CD4-positive, alpha-beta memory T cell (primary cell): Measurements from ENCODE around the gene FOXJ3. TPM values are rescaled to one million over a fixed set of nuclear protein-coding genes. Genes with fewer than 3 reads are reported as not detected.

Source experiments
- CTCF ChIA-PET: fragments of 350-600 bp; sonication (Branson Sonifier 250); formaldehyde crosslinking; loops from one replicate; lab custom pipeline; 2021; ENCODE audit warnings: inconsistent platforms; ENCODE audit not compliant: partially characterized antibody; lab: Charles Lee
- POLR2A ChIA-PET: fragments of 350-600 bp; sonication (Branson Sonifier 250); formaldehyde crosslinking; loops from one replicate; lab custom pipeline; 2021; ENCODE audit not compliant: partially characterized antibody; lab: Charles Lee
- DNase-seq, 5 donors: peaks; one replicate each; pipeline versions ENCODE4 v3.0.0 to v3.0.0-alpha.2; 2020 to 2022; ENCODE audit warnings: mixed read lengths in 1 of 5
- H3K27ac ChIP-seq: one replicate; pipeline ENCODE4 v1.7.0; 2013; ENCODE audit warnings: low read depth, low read length
- H3K27me3 ChIP-seq: 2 replicates; pipeline ENCODE4 v1.7.0; 2013; ENCODE audit warnings: mild to moderate bottlenecking, low read length, moderate library complexity; ENCODE audit not compliant: insufficient read depth
- H3K36me3 ChIP-seq: 2 replicates; pipeline ENCODE4 v1.7.0; 2013; ENCODE audit warnings: mild to moderate bottlenecking, low read length, moderate library complexity; ENCODE audit not compliant: insufficient read depth
- H3K4me1 ChIP-seq: 2 replicates; pipeline ENCODE4 v1.7.0; 2013; ENCODE audit warnings: mild to moderate bottlenecking, low read length, moderate library complexity; ENCODE audit not compliant: insufficient read depth
- H3K4me3 ChIP-seq, 2 donors: one replicate each; pipeline ENCODE4 v1.7.0; 2013; ENCODE audit warnings: low read length in 2 of 2, mild to moderate bottlenecking in 1 of 2
- H3K9me3 ChIP-seq, 2 donors: one replicate each; pipeline ENCODE4 v1.7.0; 2013; ENCODE audit warnings: low read length in 2 of 2, control low read depth in 1 of 2; ENCODE audit not compliant: control insufficient read depth in 1 of 2
- H3K27ac Mint-ChIP-seq, 7 donors: one replicate each; pipeline ENCODE4 v1.8.0; 2020 to 2021; ENCODE audit warnings: mixed read lengths in 7 of 7, mild to moderate bottlenecking in 6 of 7, inconsistent platforms in 3 of 7, moderate library complexity in 3 of 7
- H3K27me3 Mint-ChIP-seq, 2 donors: one replicate each; pipeline ENCODE4 v1.8.0; 2020 to 2021; ENCODE audit warnings: mixed read lengths in 2 of 2
- H3K36me3 Mint-ChIP-seq, 2 donors: one replicate each; pipeline ENCODE4 v1.8.0; 2020 to 2021; ENCODE audit warnings: mixed read lengths in 2 of 2, inconsistent platforms in 1 of 2, mild to moderate bottlenecking in 1 of 2
- H3K4me1 Mint-ChIP-seq, 4 donors: one replicate each; pipeline ENCODE4 v1.8.0; 2020 to 2021; ENCODE audit warnings: mixed read lengths in 4 of 4, mild to moderate bottlenecking in 1 of 4
- H3K4me3 Mint-ChIP-seq, 8 donors: one replicate each; pipeline ENCODE4 v1.8.0; 2020 to 2021; ENCODE audit warnings: mixed read lengths in 8 of 8, mild to moderate bottlenecking in 7 of 8, moderate library complexity in 6 of 8, inconsistent platforms in 3 of 8
- H3K9me3 Mint-ChIP-seq, 8 donors: one replicate each; pipeline ENCODE4 v1.8.0; 2020 to 2021; ENCODE audit warnings: mixed read lengths in 8 of 8, mild to moderate bottlenecking in 5 of 8, inconsistent platforms in 3 of 8, moderate library complexity in 1 of 8
- intact Hi-C: fragments of 100-400 bp; cut with micrococcal nuclease; formaldehyde crosslinking; loops from one replicate; pipeline ENCODE4 v1.15.1; 2023
- polyA plus RNA-seq, 2 donors: library from polyadenylated mRNA; unstranded; fragments of 300-500 nt; fragmentation: Illumina TruSeq; gene quantifications; one replicate each; pipeline ENCODE4 v1.2.3, GENCODE V29; 2021
- total RNA-seq, 2 experiments: library from RNA; stranded (reverse); gene quantifications; one replicate each; pipeline ENCODE4 v1.2.3, GENCODE V29; 2021

FOXJ3 gene
- total and polyA plus RNA-seq, 4 experiments from 2014 or later = 23.7 to 102 (median 72.0) TPM

GRCh38 chr1:42143896-42144710 is 190.9 kb downstream of the FOXJ3 start:
- Histone ChIP-seq H3K4me1 (no peaks in the 10 kb centered on the region), H3K27me3 (peaks cover 7% of the 10 kb centered on the region), H3K9me3 (no peaks in the 10 kb centered on the region), H3K36me3 (no peaks in the 10 kb centered on the region), H3K27ac (no peak overlapping the region), H3K4me3 (no peak overlapping the region)
- Mint-ChIP-seq H3K36me3 (no peaks in the 10 kb centered on the region), H3K27ac (no peak overlapping the region), H3K27me3 (peaks cover 10 to 14% of the 10 kb centered on the region in 2 donors), H3K9me3 (no peaks in the 10 kb centered on the region), H3K4me3 (no peak overlapping the region), H3K4me1 (peaks cover 2 to 7% (median 3%) of the 10 kb centered on the region in 4 donors)
- intact Hi-C loops = loop anchor here (10.0 kb wide), 1 partner anchor 771 kb away; no protein-coding TSS in a partner anchor
- DNase-seq = no peak
- ChIA-PET POLR2A (no interaction called here), CTCF (interaction anchor here (1.0 to 1.5 kb wide), 2 partner anchors 18 to 30 kb away, joined by 3 read pairs; no protein-coding TSS in a partner anchor)

DNA sequence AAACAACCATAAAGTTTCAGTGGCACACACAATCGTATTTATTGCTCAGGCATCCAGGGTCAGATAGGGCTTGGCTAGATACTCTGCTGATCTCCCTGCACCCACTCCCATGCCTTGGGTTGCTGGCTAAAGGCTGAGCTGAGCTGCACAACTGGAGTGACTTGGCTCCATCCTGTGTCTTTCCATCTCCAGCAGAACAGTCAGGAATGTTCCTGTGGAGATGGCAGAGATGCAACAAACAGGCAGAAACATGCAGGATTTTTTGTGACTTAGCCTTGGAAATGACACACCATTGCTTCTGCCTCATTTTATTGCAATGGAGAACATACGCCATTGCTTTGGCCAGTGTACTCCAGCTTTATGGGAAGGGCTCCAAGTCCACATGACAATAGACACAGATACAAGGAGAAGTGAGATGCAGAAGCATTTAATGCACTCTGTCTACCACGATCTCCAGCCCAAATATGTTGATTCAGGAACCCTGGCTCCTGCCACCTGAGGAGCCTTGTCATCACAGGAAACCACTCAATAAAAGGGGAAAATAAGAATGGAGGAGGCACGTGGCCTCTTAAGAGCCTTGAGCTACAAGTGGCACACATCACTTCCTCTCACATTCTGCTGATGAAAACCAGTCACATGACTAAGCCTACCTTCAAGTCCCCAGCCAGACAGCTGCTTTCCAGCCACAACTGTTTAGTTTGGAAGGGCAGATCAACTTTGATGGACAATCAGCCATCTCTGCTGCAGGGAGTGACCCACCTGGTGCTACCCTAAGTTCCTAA is 191.9 kb downstream of the FOXJ3 start:
- ChIA-PET CTCF (interaction anchor here (1.5 to 2.4 kb wide), 2 partner anchors 17 to 31 kb away, joined by 3 to 6 read pairs; no protein-coding TSS in a partner anchor), POLR2A (no interaction called here)
- no peaks in the 10 kb centered on the region for H3K36me3 ChIP-seq
- intact Hi-C loops = loop anchor here (10.0 kb wide), 1 partner anchor 772 kb away; no protein-coding TSS in a partner anchor
- H3K4me1 Mint-ChIP-seq = peaks cover 2 to 7% (median 3%) of the 10 kb centered on the region in 4 donors
- H3K4me3 ChIP-seq = no peak overlapping the region
- peaks cover 7% of the 10 kb centered on the region for H3K27me3 ChIP-seq
- peaks cover 11 to 14% of the 10 kb centered on the region in 2 donors for H3K27me3 Mint-ChIP-seq
- no peak for DNase-seq
- no peak overlapping the region for H3K27ac ChIP-seq
- no peaks in the 10 kb centered on the region for H3K9me3 Mint-ChIP-seq
- no peaks in the 10 kb centered on the region for H3K4me1 ChIP-seq
- peak overlapping the region in 1 of 8 donors; percentile 41 for H3K4me3 Mint-ChIP-seq
- no peaks in the 10 kb centered on the region for H3K36me3 Mint-ChIP-seq
- H3K27ac Mint-ChIP-seq = no peak overlapping the region
- H3K9me3 ChIP-seq = no peaks in the 10 kb centered on the region

DNA sequence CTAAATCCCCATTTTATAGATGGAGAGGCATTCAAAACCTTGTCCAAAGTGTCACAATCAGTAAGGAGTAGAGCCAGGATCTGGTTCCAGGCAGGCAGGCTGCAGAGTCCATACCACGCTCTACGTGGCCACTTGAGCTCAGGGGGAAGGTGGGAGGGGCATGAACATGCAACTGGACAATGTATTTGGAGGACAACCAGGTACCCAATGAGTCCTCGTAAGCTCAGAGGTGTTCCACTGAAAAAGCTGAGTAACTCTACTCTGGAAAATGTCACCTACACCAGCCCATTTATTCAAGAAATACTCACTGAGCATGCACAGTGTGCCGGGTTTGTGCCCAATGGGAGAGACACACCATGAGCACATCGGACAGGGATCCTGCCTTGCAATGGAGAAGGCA is 193.1 kb downstream of the FOXJ3 start:
- H3K27me3 ChIP-seq = peaks cover 7% of the 10 kb centered on the region
- Mint-ChIP-seq H3K27me3 (peaks cover 11 to 14% of the 10 kb centered on the region in 2 donors), H3K36me3 (no peaks in the 10 kb centered on the region), H3K27ac (peak overlapping the region in 1 of 7 donors; percentile 80), H3K9me3 (no peaks in the 10 kb centered on the region), H3K4me1 (peaks cover 2 to 7% (median 3%) of the 10 kb centered on the region in 4 donors), H3K4me3 (no peak overlapping the region)
- no peaks in the 10 kb centered on the region for H3K36me3 ChIP-seq
- no peak overlapping the region for H3K27ac ChIP-seq
- ChIA-PET POLR2A (no interaction called here), CTCF (interaction anchor here (2.4 kb wide), 1 partner anchor 32 kb away, joined by 6 read pairs; no protein-coding TSS in a partner anchor)
- no peaks in the 10 kb centered on the region for H3K9me3 ChIP-seq
- no peak for DNase-seq
- intact Hi-C loops = loop anchor here (10.0 kb wide), 1 partner anchor 773 kb away; no protein-coding TSS in a partner anchor
- no peak overlapping the region for H3K4me3 ChIP-seq
- H3K4me1 ChIP-seq = no peaks in the 10 kb centered on the region

GRCh38 chr1:42140191-42140590 is 194.8 kb downstream of the FOXJ3 start:
- intact Hi-C loops = loop anchor here (10.0 kb wide), 1 partner anchor 775 kb away; no protein-coding TSS in a partner anchor
- H3K4me1 ChIP-seq = no peaks in the 10 kb centered on the region
- CTCF ChIA-PET = no interaction called here
- no peak for DNase-seq
- peaks cover 11 to 17% of the 10 kb centered on the region in 2 donors for H3K27me3 Mint-ChIP-seq
- POLR2A ChIA-PET = no interaction called here
- H3K36me3 ChIP-seq = no peaks in the 10 kb centered on the region
- no peaks in the 10 kb centered on the region for H3K9me3 ChIP-seq
- H3K4me1 Mint-ChIP-seq = peaks cover 2 to 7% (median 3%) of the 10 kb centered on the region in 4 donors
- H3K27ac Mint-ChIP-seq = no peak overlapping the region
- H3K27ac ChIP-seq = no peak overlapping the region
- no peaks in the 10 kb centered on the region for H3K9me3 Mint-ChIP-seq
- peaks cover 7% of the 10 kb centered on the region for H3K27me3 ChIP-seq
- H3K36me3 Mint-ChIP-seq = no peaks in the 10 kb centered on the region
- no peak overlapping the region for H3K4me3 Mint-ChIP-seq
- H3K4me3 ChIP-seq = no peak overlapping the region

- ChIA-PET CTCF (no interaction called here), POLR2A (no interaction called here)
- Histone ChIP-seq H3K27ac (no peak overlapping the region), H3K4me3 (no peak overlapping the region), H3K4me1 (no peaks in the 10 kb centered on the region), H3K27me3 (peaks cover 7% of the 10 kb centered on the region), H3K36me3 (no peaks in the 10 kb centered on the region), H3K9me3 (no peaks in the 10 kb centered on the region)
- no peak for DNase-seq
- intact Hi-C loops = no loop called here
- Mint-ChIP-seq H3K4me3 (no peak overlapping the region), H3K9me3 (no peaks in the 10 kb centered on the region), H3K4me1 (peaks cover 2 to 7% (median 3%) of the 10 kb centered on the region in 4 donors), H3K36me3 (no peaks in the 10 kb centered on the region), H3K27ac (no peak overlapping the region), H3K27me3 (peaks cover 8 to 17% of the 10 kb centered on the region in 2 donors)
These were observed 195.6 kb downstream of the FOXJ3 start for GRCh38 chr1:42139444-42139843.

DNA sequence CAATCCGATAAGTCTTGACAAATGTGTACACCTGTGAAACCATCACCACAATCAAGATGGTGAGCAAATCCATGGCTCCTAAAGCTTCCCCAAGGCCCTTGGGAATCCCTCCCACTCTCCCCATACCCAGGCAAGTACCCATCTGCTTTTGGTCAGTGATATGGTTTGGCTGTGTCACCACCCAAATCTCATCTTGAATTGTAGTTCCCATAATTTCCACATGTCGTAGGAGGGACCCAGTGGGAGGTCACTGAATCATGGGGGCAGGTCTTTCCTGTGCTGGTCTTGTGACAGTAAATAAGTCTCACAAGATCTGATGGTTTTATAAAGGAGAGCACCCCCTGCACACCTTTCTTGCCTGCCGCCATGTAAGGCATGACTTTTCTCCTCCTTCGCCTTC is 196.4 kb downstream of the FOXJ3 start:
- CTCF ChIA-PET = no interaction called here
- H3K4me1 ChIP-seq = no peaks in the 10 kb centered on the region
- no peaks in the 10 kb centered on the region for H3K36me3 ChIP-seq
- no peak overlapping the region for H3K4me3 ChIP-seq
- Mint-ChIP-seq H3K4me3 (no peak overlapping the region), H3K9me3 (no peaks in the 10 kb centered on the region), H3K27me3 (peaks cover 8 to 16% of the 10 kb centered on the region in 2 donors), H3K27ac (no peak overlapping the region), H3K36me3 (no peaks in the 10 kb centered on the region), H3K4me1 (peaks cover 2 to 7% (median 3%) of the 10 kb centered on the region in 4 donors)
- POLR2A ChIA-PET = no interaction called here
- no peak for DNase-seq
- peaks cover 7% of the 10 kb centered on the region for H3K27me3 ChIP-seq
- H3K27ac ChIP-seq = no peak overlapping the region
- no peaks in the 10 kb centered on the region for H3K9me3 ChIP-seq
- intact Hi-C loops = no loop called here

DNA sequence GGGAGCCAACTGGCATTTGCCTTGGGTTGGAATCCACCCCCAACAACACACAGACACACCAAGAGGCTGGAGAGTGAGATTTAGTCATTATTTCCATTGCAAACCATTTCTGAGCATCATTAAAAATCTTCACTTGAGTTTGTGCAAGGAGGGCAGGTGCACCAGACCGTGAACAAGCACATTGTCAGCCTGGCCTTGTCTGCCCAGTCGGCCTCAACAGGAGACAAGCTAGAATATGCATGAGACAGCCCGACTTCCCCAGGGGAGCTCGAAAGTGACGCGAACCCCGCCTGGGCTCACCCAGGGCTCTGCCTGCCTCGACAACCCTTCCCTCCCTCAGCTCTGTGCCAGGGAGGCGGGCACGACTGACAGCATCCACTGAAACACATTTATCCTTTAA is 197.3 kb downstream of the FOXJ3 start:
- intact Hi-C loops = no loop called here
- H3K27ac ChIP-seq = no peak overlapping the region
- Mint-ChIP-seq H3K27me3 (peaks cover 7 to 12% of the 10 kb centered on the region in 2 donors), H3K4me1 (peaks cover 0 to 2% (median 0%) of the 10 kb centered on the region in 4 donors), H3K36me3 (no peaks in the 10 kb centered on the region), H3K4me3 (no peak overlapping the region), H3K9me3 (no peaks in the 10 kb centered on the region), H3K27ac (no peak overlapping the region)
- H3K4me1 ChIP-seq = no peaks in the 10 kb centered on the region
- no peak for DNase-seq
- H3K27me3 ChIP-seq = peaks cover 7% of the 10 kb centered on the region
- no peaks in the 10 kb centered on the region for H3K9me3 ChIP-seq
- no peak overlapping the region for H3K4me3 ChIP-seq
- H3K36me3 ChIP-seq = no peaks in the 10 kb centered on the region
- CTCF ChIA-PET = interaction anchor here (1.0 kb wide), 1 partner anchor 36 kb away, joined by 3 read pairs; no protein-coding TSS in a partner anchor
- POLR2A ChIA-PET = no interaction called here
